ENCODE data around the gene TUT7. TPM values are rescaled to one million over a fixed set of nuclear protein-coding genes. Genes with fewer than 3 reads are reported as not detected.

TUT7 gene
- total RNA-seq, 1 donor from 2014 or later, result 26.6 TPM

DNA sequence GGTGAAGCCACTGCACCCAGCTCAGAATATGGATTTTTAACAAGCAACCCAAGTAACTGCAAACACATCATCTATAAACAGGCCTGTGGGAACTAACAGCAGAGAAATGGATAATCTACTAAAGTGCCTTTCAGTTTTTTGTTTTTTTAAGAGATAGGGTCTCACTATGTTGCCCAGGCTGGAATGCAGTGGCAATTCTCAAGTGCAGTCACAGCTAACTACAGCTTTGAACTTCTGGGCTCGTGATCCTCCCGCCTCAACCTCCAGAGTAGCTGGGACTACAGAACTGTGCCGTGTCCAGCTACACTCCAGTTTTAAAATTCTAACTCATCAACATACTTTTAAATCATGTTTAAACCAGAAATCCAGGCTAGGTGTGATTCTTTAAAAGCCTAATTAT lies 11.9 kb downstream of the TUT7 start:
- DNase-seq (ENCODE audit: low spot score in 2 of 2, unreplicated experiment in 2 of 2), result no peak
- no peak overlapping the region for H3K27ac Mint-ChIP-seq
- peaks cover 29% of the 10 kb centered on the region for H3K36me3 Mint-ChIP-seq
- TF ChIP-seq, protein P1, sequence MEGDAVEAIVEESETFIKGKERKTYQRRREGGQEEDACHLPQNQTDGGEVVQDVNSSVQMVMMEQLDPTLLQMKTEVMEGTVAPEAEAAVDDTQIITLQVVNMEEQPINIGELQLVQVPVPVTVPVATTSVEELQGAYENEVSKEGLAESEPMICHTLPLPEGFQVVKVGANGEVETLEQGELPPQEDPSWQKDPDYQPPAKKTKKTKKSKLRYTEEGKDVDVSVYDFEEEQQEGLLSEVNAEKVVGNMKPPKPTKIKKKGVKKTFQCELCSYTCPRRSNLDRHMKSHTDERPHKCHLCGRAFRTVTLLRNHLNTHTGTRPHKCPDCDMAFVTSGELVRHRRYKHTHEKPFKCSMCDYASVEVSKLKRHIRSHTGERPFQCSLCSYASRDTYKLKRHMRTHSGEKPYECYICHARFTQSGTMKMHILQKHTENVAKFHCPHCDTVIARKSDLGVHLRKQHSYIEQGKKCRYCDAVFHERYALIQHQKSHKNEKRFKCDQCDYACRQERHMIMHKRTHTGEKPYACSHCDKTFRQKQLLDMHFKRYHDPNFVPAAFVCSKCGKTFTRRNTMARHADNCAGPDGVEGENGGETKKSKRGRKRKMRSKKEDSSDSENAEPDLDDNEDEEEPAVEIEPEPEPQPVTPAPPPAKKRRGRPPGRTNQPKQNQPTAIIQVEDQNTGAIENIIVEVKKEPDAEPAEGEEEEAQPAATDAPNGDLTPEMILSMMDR (IDR thresholded peaks at IDR 0.05; ENCODE audit: unreplicated experiment), result no peak
- H3K27me3 Mint-ChIP-seq (ENCODE audit: low read depth), result no peaks in the 10 kb centered on the region
- H3K4me1 Mint-ChIP-seq, result peaks cover 12% of the 10 kb centered on the region
- H3K9me3 Mint-ChIP-seq, result no peaks in the 10 kb centered on the region
- no peak overlapping the region for H3K4me3 Mint-ChIP-seq

GRCh38 chr9:86341007-86341491 lies 13.2 kb downstream of the TUT7 start:
- peaks cover 40% of the 10 kb centered on the region for H3K36me3 Mint-ChIP-seq
- peaks cover 12% of the 10 kb centered on the region for H3K4me1 Mint-ChIP-seq
- DNase-seq (ENCODE audit: low spot score in 2 of 2, unreplicated experiment in 2 of 2), result no peak
- TF ChIP-seq, protein P1 (IDR thresholded peaks at IDR 0.05; ENCODE audit: unreplicated experiment), result no peak
- no peaks in the 10 kb centered on the region for H3K9me3 Mint-ChIP-seq
- no peak overlapping the region for H3K4me3 Mint-ChIP-seq
- peak overlapping the region; percentile 40 for H3K27ac Mint-ChIP-seq
- H3K27me3 Mint-ChIP-seq (ENCODE audit: low read depth), result no peaks in the 10 kb centered on the region

DNA sequence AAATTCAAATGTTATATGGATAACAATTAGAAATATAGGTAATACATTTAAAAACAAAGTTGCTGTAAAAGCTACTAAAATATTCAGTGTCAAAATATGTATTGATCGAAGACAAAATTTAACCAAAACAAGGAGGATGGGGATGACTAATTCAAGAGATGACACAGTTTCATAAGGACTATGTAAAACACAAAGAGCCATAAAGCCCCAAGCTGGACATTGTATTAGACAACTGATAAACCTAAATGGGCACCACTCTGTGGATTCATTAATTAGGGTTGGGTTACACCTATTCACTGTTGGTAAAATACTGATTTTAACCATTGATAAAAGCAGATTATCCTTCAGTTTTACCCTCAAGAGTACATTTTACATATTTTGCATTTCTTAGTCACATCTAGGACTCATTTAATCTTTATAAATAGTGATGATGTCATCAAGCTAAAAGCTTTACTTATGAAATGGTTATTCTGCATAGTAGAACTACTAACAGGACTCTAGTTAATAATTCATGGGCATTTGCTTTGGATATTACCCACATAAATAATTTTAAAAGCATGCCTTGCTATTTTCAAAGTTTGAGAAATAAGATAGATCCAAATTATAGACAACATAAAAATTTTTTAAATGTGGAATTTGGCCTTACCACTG lies 13.7 kb downstream of the TUT7 start:
- no peaks in the 10 kb centered on the region for H3K27me3 Mint-ChIP-seq (ENCODE audit: low read depth)
- TF ChIP-seq, protein P1 (IDR thresholded peaks at IDR 0.05; ENCODE audit: unreplicated experiment), result no peak
- H3K27ac Mint-ChIP-seq, result peak overlapping the region; percentile 40
- H3K4me3 Mint-ChIP-seq, result no peak overlapping the region
- no peaks in the 10 kb centered on the region for H3K9me3 Mint-ChIP-seq
- H3K36me3 Mint-ChIP-seq, result peaks cover 46% of the 10 kb centered on the region
- H3K4me1 Mint-ChIP-seq, result peaks cover 12% of the 10 kb centered on the region
- no peak for DNase-seq (ENCODE audit: low spot score in 2 of 2, unreplicated experiment in 2 of 2)

GRCh38 chr9:86337469-86338108 lies 16.6 kb downstream of the TUT7 start:
- H3K27me3 Mint-ChIP-seq (ENCODE audit: low read depth), result no peaks in the 10 kb centered on the region
- no peak overlapping the region for H3K27ac Mint-ChIP-seq
- peaks cover 12% of the 10 kb centered on the region for H3K4me1 Mint-ChIP-seq
- DNase-seq (ENCODE audit: low spot score in 2 of 2, unreplicated experiment in 2 of 2), result no peak
- TF ChIP-seq, protein P1 (IDR thresholded peaks at IDR 0.05; ENCODE audit: unreplicated experiment), result no peak
- no peak overlapping the region for H3K4me3 Mint-ChIP-seq
- peaks cover 64% of the 10 kb centered on the region for H3K36me3 Mint-ChIP-seq
- H3K9me3 Mint-ChIP-seq, result peaks cover 7% of the 10 kb centered on the region

- Mint-ChIP-seq H3K27ac (no peak overlapping the region), H3K4me3 (no peak overlapping the region), H3K4me1 (peaks cover 4% of the 10 kb centered on the region), H3K36me3 (peaks cover 68% of the 10 kb centered on the region), H3K9me3 (peaks cover 13% of the 10 kb centered on the region), H3K27me3 (ENCODE audit: low read depth) (no peaks in the 10 kb centered on the region)
- TF ChIP-seq, protein P1 (IDR thresholded peaks at IDR 0.05; ENCODE audit: unreplicated experiment), result no peak
- no peak for DNase-seq (ENCODE audit: low spot score in 2 of 2, unreplicated experiment in 2 of 2)
These were observed 18.2 kb downstream of the TUT7 start for GRCh38 chr9:86336058-86336457.
